K562 (cell line): ENCODE results near the gene ROR2. TPM values are rescaled to one million over a fixed set of nuclear protein-coding genes. Genes with fewer than 3 reads are reported as not detected.

ENCODE experiments used
- ATF6 ChIP-seq: sonication (generic); formaldehyde crosslinking; IDR thresholded peaks from 2 replicates; pipeline ENCODE4 v1.4.0; 2020; ENCODE audit warnings: mild to moderate bottlenecking, missing genetic modification reagents
- CBX1 ChIP-seq: sonication (generic); IDR thresholded peaks from 2 replicates; pipeline ENCODE4 v1.6.1; 2016; ENCODE audit warnings: antibody characterized with exemption, low read depth, mild to moderate bottlenecking
- CREB3L1 ChIP-seq: fragments of 450-650 bp; IDR thresholded peaks from 2 replicates; pipeline ENCODE4 v1.6.1; 2014; ENCODE audit warnings: low read depth, mild to moderate bottlenecking, moderate library complexity, borderline replicate concordance
- FOXA1 ChIP-seq: fragments of 450-650 bp; IDR thresholded peaks from 2 replicates; pipeline ENCODE4 v1.6.1; 2016; ENCODE audit warnings: mild to moderate bottlenecking, borderline replicate concordance
- GABPB1 ChIP-seq: sonication (generic); formaldehyde crosslinking; IDR thresholded peaks from 2 replicates; pipeline ENCODE4 v1.8.0; 2022; ENCODE audit warnings: mild to moderate bottlenecking, missing genetic modification reagents
- HNRNPH1 ChIP-seq: fragments of 200-400 bp; formaldehyde crosslinking; optimal IDR thresholded peaks from 2 replicates; pipeline ENCODE3; 2017; ENCODE audit warnings: low read depth, mild to moderate bottlenecking, low read length, moderate library complexity
- HNRNPL ChIP-seq: fragments of 200-400 bp; formaldehyde crosslinking; IDR thresholded peaks from 2 replicates; pipeline ENCODE4 v1.6.1; 2017; ENCODE audit warnings: low read depth, mild to moderate bottlenecking, low read length
- MCM5 ChIP-seq: fragments of 450-650 bp; IDR thresholded peaks from 2 replicates; pipeline ENCODE4 v1.6.1; 2016; ENCODE audit warnings: low read depth
- STAT5A ChIP-seq: IDR thresholded peaks from 2 replicates; pipeline ENCODE4 v1.6.1; 2012; ENCODE audit warnings: low read length, inconsistent platforms, borderline replicate concordance
- TEAD4 ChIP-seq, 2 experiments: sonication (generic) in 1 of 2; formaldehyde crosslinking in 1 of 2; IDR thresholded peaks; 2 replicates each; pipeline versions ENCODE4 v1.6.1 to v1.8.0; 2012 to 2022; ENCODE audit warnings: borderline replicate concordance in 1 of 2, inconsistent platforms in 1 of 2, low read length in 1 of 2, mild to moderate bottlenecking in 1 of 2, missing genetic modification reagents in 1 of 2
- ZBED1 ChIP-seq: IDR thresholded peaks from 2 replicates; pipeline ENCODE4 v1.6.1; 2014
- ZFP36 ChIP-seq: fragments of 150-350 bp; IDR thresholded peaks from 2 replicates; pipeline ENCODE4 v1.6.1; 2018; ENCODE audit warnings: low read length, low read depth; ENCODE audit not compliant: partially characterized antibody
- ZNF174 ChIP-seq: fragments of 250-450 bp; sonication (Bioruptor Pico); IDR thresholded peaks from 2 replicates; pipeline ENCODE4 v1.4.0; 2020; ENCODE audit warnings: mild to moderate bottlenecking
- ZNF518B ChIP-seq: fragments of 250-450 bp; sonication (Bioruptor Pico); IDR thresholded peaks from 2 replicates; pipeline ENCODE4 v1.5.0; 2021; ENCODE audit warnings: mild to moderate bottlenecking, moderate library complexity
- polyA plus RNA-seq, 8 experiments: library from polyadenylated mRNA; depleted of rRNA in 4 of 8; stranded (reverse) in 5 of 8; unstranded in 3 of 8; fragments of >200 nt; fragmentation: Nextera tagmentation in 2 of 8; fragmentation: Illumina TruSeq in 1 of 8; extraction: Ambion mirVana in 2 of 8; extraction: Trizol in 1 of 8; gene quantifications; 2 replicates each; pipeline versions ENCODE4 v1.2.1 to v1.2.3, GENCODE V29; 2011 to 2014; ENCODE audit warnings: inconsistent platforms in 1 of 8, missing spikeins in 1 of 8
- total RNA-seq, 7 experiments: library from RNA; depleted of rRNA in 6 of 7; stranded (reverse); fragments of >200 nt in 6 of 7; fragmentation: Illumina TruSeq in 2 of 7; extraction: Trizol in 2 of 7; gene quantifications; 2 replicates each; pipeline versions ENCODE4 v1.2.1 to v1.2.3, GENCODE V29; 2011 to 2021; ENCODE audit warnings: low replicate concordance in 1 of 7
- TF ChIP-seq, protein P1 (sequence below): fragments of 450-650 bp; IDR thresholded peaks from one replicate; pipeline ENCODE4 v1.6.1; 2018; ENCODE audit warnings: mild to moderate bottlenecking, moderate library complexity; ENCODE audit not compliant: partially characterized antibody
- TF ChIP-seq, protein P2 (sequence below): sonication (generic); formaldehyde crosslinking; IDR thresholded peaks from 2 replicates; pipeline ENCODE4 v1.8.1; 2023; ENCODE audit warnings: mild to moderate bottlenecking, missing genetic modification reagents

The ROR2 gene
- total and polyA plus RNA-seq, 9 of the 15 experiments (the other 6 are each of a cell fraction or from before 2014, with no cell fraction given): 5.6 to 33.8 (median 15.3) TPM

- TF ChIP-seq HNRNPL: peak; percentile 94
- 0 out of 2 replicates have a peak, but pooled peaks have one; percentile 17 for TF ChIP-seq TEAD4 (IDR thresholded peaks at IDR 0.05; ENCODE audit: low read length)
- no peak for TF ChIP-seq TEAD4 (CRISPR knock-in tag; IDR thresholded peaks at IDR 0.05; ENCODE audit: borderline replicate concordance)
- TF ChIP-seq ZNF518B (CRISPR knock-in tag): no peak
- no peak for TF ChIP-seq ZFP36
- TF ChIP-seq ZBED1: peak; percentile 36; the same call in 1 of the 2 replicates
- no peak for TF ChIP-seq MCM5
- no peak for TF ChIP-seq ATF6 (CRISPR knock-in tag)
- no peak for TF ChIP-seq FOXA1
- TF ChIP-seq GABPB1: no peak
- TF ChIP-seq CREB3L1: no peak
- peak; percentile 34; the same call in 1 of the 2 replicates for TF ChIP-seq CBX1
- TF ChIP-seq, protein P1, sequence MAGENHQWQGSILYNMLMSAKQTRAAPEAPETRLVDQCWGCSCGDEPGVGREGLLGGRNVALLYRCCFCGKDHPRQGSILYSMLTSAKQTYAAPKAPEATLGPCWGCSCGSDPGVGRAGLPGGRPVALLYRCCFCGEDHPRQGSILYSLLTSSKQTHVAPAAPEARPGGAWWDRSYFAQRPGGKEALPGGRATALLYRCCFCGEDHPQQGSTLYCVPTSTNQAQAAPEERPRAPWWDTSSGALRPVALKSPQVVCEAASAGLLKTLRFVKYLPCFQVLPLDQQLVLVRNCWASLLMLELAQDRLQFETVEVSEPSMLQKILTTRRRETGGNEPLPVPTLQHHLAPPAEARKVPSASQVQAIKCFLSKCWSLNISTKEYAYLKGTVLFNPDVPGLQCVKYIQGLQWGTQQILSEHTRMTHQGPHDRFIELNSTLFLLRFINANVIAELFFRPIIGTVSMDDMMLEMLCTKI: no peak
- TF ChIP-seq STAT5A: no peak
- no peak for TF ChIP-seq HNRNPH1
- no peak for TF ChIP-seq ZNF174 (CRISPR knock-in tag)
- TF ChIP-seq, protein P2, sequence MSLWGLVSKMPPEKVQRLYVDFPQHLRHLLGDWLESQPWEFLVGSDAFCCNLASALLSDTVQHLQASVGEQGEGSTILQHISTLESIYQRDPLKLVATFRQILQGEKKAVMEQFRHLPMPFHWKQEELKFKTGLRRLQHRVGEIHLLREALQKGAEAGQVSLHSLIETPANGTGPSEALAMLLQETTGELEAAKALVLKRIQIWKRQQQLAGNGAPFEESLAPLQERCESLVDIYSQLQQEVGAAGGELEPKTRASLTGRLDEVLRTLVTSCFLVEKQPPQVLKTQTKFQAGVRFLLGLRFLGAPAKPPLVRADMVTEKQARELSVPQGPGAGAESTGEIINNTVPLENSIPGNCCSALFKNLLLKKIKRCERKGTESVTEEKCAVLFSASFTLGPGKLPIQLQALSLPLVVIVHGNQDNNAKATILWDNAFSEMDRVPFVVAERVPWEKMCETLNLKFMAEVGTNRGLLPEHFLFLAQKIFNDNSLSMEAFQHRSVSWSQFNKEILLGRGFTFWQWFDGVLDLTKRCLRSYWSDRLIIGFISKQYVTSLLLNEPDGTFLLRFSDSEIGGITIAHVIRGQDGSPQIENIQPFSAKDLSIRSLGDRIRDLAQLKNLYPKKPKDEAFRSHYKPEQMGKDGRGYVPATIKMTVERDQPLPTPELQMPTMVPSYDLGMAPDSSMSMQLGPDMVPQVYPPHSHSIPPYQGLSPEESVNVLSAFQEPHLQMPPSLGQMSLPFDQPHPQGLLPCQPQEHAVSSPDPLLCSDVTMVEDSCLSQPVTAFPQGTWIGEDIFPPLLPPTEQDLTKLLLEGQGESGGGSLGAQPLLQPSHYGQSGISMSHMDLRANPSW (CRISPR knock-in tag): no peak; the same call in 1 of the 2 replicates
Measured at GRCh38 chr9:91949946-91950664, at the start of gene ROR2 (continued).
